NCI-H1105 (cell line): ENCODE data around the gene LORICRIN.

Experiments
- DNase-seq: peaks from one replicate; lab custom pipeline; 2025; lab: John Stamatoyannopoulos, UW

The LORICRIN gene

GRCh38 chr1:153306303-153307220 is 47.1 kb downstream of the LORICRIN start:
- DNase-seq = no peak

- no peak for DNase-seq
Measured at GRCh38 chr1:153307221-153307600, 47.7 kb downstream of the LORICRIN start.

GRCh38 chr1:153308540-153308939 is 49.1 kb downstream of the LORICRIN start:
- no peak for DNase-seq

- DNase-seq = no peak
Measured at GRCh38 chr1:153309441-153309840, 50.0 kb downstream of the LORICRIN start.

- no peak for DNase-seq
Measured at GRCh38 chr1:153310526-153310925, 51.0 kb downstream of the LORICRIN start.
